Astrocyte (in vitro differentiated cells and primary cell): ENCODE data around the gene MYLIP. TPM values are rescaled to one million over a fixed set of nuclear protein-coding genes. Genes with fewer than 3 reads are reported as not detected.

ENCODE experiments used
- DNase-seq: peaks from one replicate; pipeline ENCODE4 v3.0.0-alpha.2; 2010; ENCODE audit warnings: low read depth
- FAIRE-seq: peaks from 2 replicates; lab custom pipeline; 2011; peaks lifted over from hg19 to GRCh38; lab: Jason Lieb, UNC
- H2AFZ ChIP-seq: 2 replicates; pipeline ENCODE4 v1.6.0; 2012; ENCODE audit warnings: low read depth, low read length, inconsistent platforms
- H3K27ac ChIP-seq: 2 replicates; pipeline ENCODE4 v1.5.1; 2011; ENCODE audit warnings: low read depth, low read length, inconsistent platforms
- H3K27me3 ChIP-seq: 2 replicates; pipeline ENCODE4 v1.6.0; 2011; ENCODE audit warnings: low read length, inconsistent platforms; ENCODE audit not compliant: insufficient read depth
- H3K36me3 ChIP-seq: 2 replicates; pipeline ENCODE4 v1.5.1; 2011; ENCODE audit warnings: low read length, inconsistent platforms; ENCODE audit not compliant: insufficient read depth
- H3K4me1 ChIP-seq: 2 replicates; pipeline ENCODE4 v1.5.1; 2011; ENCODE audit warnings: low read length, inconsistent platforms; ENCODE audit not compliant: insufficient read depth
- H3K4me2 ChIP-seq: 2 replicates; pipeline ENCODE4 v1.6.0; 2012; ENCODE audit warnings: low read length, inconsistent platforms
- H3K4me3 ChIP-seq: 2 replicates; pipeline ENCODE4 v1.5.1; 2011; ENCODE audit warnings: low read depth, mild to moderate bottlenecking, low read length, inconsistent platforms; ENCODE audit not compliant: insufficient read depth
- H3K79me2 ChIP-seq: 2 replicates; pipeline ENCODE4 v1.6.0; 2012; ENCODE audit warnings: mild to moderate bottlenecking, low read length, inconsistent platforms; ENCODE audit not compliant: insufficient read depth
- H3K9ac ChIP-seq: 2 replicates; pipeline ENCODE4 v1.6.0; 2012; ENCODE audit warnings: mild to moderate bottlenecking, low read length, inconsistent platforms
- H3K9me3 ChIP-seq: 2 replicates; pipeline ENCODE4 v1.5.1; 2012; ENCODE audit warnings: low read depth, mild to moderate bottlenecking, low read length, inconsistent platforms; ENCODE audit not compliant: insufficient read depth
- H4K20me1 ChIP-seq: 2 replicates; pipeline ENCODE4 v1.6.0; 2012; ENCODE audit warnings: low read length, inconsistent platforms; ENCODE audit not compliant: insufficient read depth
- H3K27ac Mint-ChIP-seq: one replicate; pipeline ENCODE4 v1.8.0; 2021; ENCODE audit warnings: mild to moderate bottlenecking, mixed read lengths; ENCODE audit not compliant: unreplicated experiment
- H3K27me3 Mint-ChIP-seq: one replicate; pipeline ENCODE4 v1.8.0; 2021; ENCODE audit warnings: low read depth, mixed read lengths; ENCODE audit not compliant: unreplicated experiment
- H3K36me3 Mint-ChIP-seq: one replicate; pipeline ENCODE4 v1.8.0; 2021; ENCODE audit warnings: low read depth, mixed read lengths; ENCODE audit not compliant: unreplicated experiment
- H3K4me1 Mint-ChIP-seq: one replicate; pipeline ENCODE4 v1.8.0; 2021; ENCODE audit warnings: low read depth, mixed read lengths; ENCODE audit not compliant: unreplicated experiment
- H3K4me3 Mint-ChIP-seq: one replicate; pipeline ENCODE4 v1.8.0; 2021; ENCODE audit warnings: mild to moderate bottlenecking, moderate library complexity, mixed read lengths; ENCODE audit not compliant: unreplicated experiment
- H3K9me3 Mint-ChIP-seq: one replicate; pipeline ENCODE4 v1.8.0; 2021; ENCODE audit warnings: mild to moderate bottlenecking, mixed read lengths; ENCODE audit not compliant: unreplicated experiment
- EZH2 ChIP-seq: IDR thresholded peaks from 2 replicates; pipeline ENCODE4 v1.6.1; 2012; ENCODE audit warnings: mild to moderate bottlenecking, low read length, inconsistent platforms; ENCODE audit not compliant: insufficient read depth
- total RNA-seq: library from RNA; stranded (reverse); gene quantifications from 2 replicates; pipeline ENCODE4 v1.2.1, GENCODE V29; 2021
- TF ChIP-seq, protein P1 (sequence below): IDR thresholded peaks from 2 replicates; pipeline ENCODE4 v1.5.1; 2011; ENCODE audit warnings: low read depth, mild to moderate bottlenecking, inconsistent platforms, low read length, moderate library complexity; ENCODE audit not compliant: insufficient read depth

Gene MYLIP
- total RNA-seq, 1 donor from 2014 or later: 12.9 TPM

DNA sequence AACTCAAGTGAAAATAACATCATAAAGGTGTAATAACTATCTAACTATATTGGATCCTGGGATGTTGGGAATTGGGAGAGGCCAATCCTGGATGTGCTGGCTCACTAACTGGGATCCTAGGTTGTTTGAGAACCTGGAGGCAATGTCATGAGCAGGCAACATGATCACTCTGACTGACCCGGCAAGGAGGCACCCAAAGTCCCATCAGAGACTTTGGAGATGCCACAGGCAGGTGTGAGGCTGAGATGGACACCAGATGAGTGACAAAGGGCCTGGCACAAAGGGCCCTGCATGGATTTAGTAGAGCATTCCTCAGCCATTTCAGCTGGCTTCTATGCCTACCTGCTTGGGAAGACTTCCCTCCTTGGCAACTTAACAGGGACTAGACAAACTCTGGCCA lies 38.4 kb upstream of the MYLIP start:
- DNase-seq (no peak), FAIRE-seq (no peak)
- Histone ChIP-seq H3K27me3 (peaks cover 5% of the 10 kb centered on the region), H3K4me2 (no peak overlapping the region), H2AFZ (no peak overlapping the region), H3K4me3 (no peak overlapping the region), H3K27ac (no peak overlapping the region), H3K36me3 (no peaks in the 10 kb centered on the region), H3K9ac (no peak overlapping the region), H3K4me1 (no peaks in the 10 kb centered on the region), H3K9me3 (no peaks in the 10 kb centered on the region), H4K20me1 (no peaks in the 10 kb centered on the region), H3K79me2 (no peaks in the 10 kb centered on the region)
- Mint-ChIP-seq H3K27ac (no peak overlapping the region), H3K4me3 (no peak overlapping the region), H3K4me1 (no peaks in the 10 kb centered on the region), H3K9me3 (no peaks in the 10 kb centered on the region), H3K27me3 (peaks cover 2% of the 10 kb centered on the region), H3K36me3 (no peaks in the 10 kb centered on the region)
- TF ChIP-seq, protein P1, sequence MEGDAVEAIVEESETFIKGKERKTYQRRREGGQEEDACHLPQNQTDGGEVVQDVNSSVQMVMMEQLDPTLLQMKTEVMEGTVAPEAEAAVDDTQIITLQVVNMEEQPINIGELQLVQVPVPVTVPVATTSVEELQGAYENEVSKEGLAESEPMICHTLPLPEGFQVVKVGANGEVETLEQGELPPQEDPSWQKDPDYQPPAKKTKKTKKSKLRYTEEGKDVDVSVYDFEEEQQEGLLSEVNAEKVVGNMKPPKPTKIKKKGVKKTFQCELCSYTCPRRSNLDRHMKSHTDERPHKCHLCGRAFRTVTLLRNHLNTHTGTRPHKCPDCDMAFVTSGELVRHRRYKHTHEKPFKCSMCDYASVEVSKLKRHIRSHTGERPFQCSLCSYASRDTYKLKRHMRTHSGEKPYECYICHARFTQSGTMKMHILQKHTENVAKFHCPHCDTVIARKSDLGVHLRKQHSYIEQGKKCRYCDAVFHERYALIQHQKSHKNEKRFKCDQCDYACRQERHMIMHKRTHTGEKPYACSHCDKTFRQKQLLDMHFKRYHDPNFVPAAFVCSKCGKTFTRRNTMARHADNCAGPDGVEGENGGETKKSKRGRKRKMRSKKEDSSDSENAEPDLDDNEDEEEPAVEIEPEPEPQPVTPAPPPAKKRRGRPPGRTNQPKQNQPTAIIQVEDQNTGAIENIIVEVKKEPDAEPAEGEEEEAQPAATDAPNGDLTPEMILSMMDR: no peak
- no peak for TF ChIP-seq EZH2

DNA sequence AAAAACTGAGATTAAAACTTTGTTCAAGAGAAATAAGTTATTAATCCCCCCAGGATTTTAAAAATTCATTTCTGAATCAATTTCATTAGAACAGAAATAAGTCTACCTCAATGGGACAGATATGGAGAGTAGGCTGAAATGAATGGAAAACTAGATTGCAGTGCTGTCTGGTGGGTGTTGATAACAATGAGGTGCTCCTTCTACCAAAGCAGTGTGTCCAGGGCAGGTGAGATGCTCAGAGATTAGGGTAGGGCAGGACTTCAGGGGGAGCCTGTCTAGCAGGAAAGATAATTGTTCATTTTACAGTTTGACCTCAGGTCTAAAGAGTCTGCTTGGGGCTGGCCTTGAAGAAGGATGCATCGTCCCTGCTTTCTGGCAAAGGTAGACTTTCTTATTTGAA lies 38.0 kb upstream of the MYLIP start:
- Histone ChIP-seq H3K4me3 (no peak overlapping the region), H3K36me3 (no peaks in the 10 kb centered on the region), H3K9ac (no peak overlapping the region), H3K27me3 (peaks cover 5% of the 10 kb centered on the region), H4K20me1 (no peaks in the 10 kb centered on the region), H2AFZ (no peak overlapping the region), H3K79me2 (no peaks in the 10 kb centered on the region), H3K4me1 (no peaks in the 10 kb centered on the region), H3K9me3 (no peaks in the 10 kb centered on the region), H3K27ac (no peak overlapping the region), H3K4me2 (no peak overlapping the region)
- no peak for TF ChIP-seq EZH2
- TF ChIP-seq, protein P1: no peak
- Mint-ChIP-seq H3K4me1 (no peaks in the 10 kb centered on the region), H3K27ac (no peak overlapping the region), H3K27me3 (peaks cover 2% of the 10 kb centered on the region), H3K4me3 (no peak overlapping the region), H3K36me3 (no peaks in the 10 kb centered on the region), H3K9me3 (no peaks in the 10 kb centered on the region)
- no peak for DNase-seq
- FAIRE-seq: no peak

DNA sequence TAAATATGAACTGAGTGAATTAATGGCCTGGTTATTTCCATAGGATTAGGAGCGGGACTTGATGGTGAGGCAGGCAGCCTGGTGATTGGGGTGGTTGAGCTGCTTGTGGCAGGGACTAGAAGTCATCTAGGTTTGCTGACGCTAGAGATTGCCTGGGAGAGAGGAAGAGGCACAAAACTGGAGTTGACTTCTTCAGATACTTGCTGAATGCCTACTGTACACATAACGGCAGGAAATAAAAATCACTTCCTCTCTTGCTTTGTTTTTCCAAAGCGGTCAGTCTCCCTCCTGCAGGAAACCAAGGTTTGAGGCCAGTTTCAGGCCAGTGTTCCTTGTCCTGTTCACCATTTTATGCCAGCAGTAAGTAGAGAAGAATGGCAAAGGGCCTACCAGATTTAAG lies 36.7 kb upstream of the MYLIP start:
- H2AFZ ChIP-seq: no peak overlapping the region
- no peaks in the 10 kb centered on the region for H3K4me1 Mint-ChIP-seq
- H3K4me3 ChIP-seq: no peak overlapping the region
- TF ChIP-seq EZH2: no peak
- TF ChIP-seq, protein P1: no peak
- no peak overlapping the region for H3K9ac ChIP-seq
- H3K9me3 Mint-ChIP-seq: no peaks in the 10 kb centered on the region
- no peaks in the 10 kb centered on the region for H3K36me3 ChIP-seq
- H3K4me3 Mint-ChIP-seq: no peak overlapping the region
- peaks cover 5% of the 10 kb centered on the region for H3K27me3 ChIP-seq
- H3K27ac Mint-ChIP-seq: no peak overlapping the region
- H4K20me1 ChIP-seq: no peaks in the 10 kb centered on the region
- H3K4me1 ChIP-seq: no peaks in the 10 kb centered on the region
- no peaks in the 10 kb centered on the region for H3K79me2 ChIP-seq
- no peaks in the 10 kb centered on the region for H3K36me3 Mint-ChIP-seq
- H3K27ac ChIP-seq: no peak overlapping the region
- H3K9me3 ChIP-seq: no peaks in the 10 kb centered on the region
- FAIRE-seq (no peak), DNase-seq (no peak)
- peaks cover 6% of the 10 kb centered on the region for H3K27me3 Mint-ChIP-seq
- H3K4me2 ChIP-seq: no peak overlapping the region
